Stimulated activated CD4-positive, alpha-beta T cell treated with anti-CD3 and anti-CD28 coated beads, Interleukin-2, amount 100 ng/mL, for 4 hours (primary cell): ENCODE measurements around the gene NUTM2E.
"Not testable (repeated sequence)": the region's sequence is repeated elsewhere in the genome, so short reads cannot be mapped to it uniquely, and the experiment has no call there.

Experiments used
- DNase-seq: peaks from one replicate; pipeline ENCODE4 v3.0.0-alpha.2; 2020; ENCODE audit warnings: low read depth

The NUTM2E gene

GRCh38 chr10:79866903-79867551 lies 40.5 kb downstream of the NUTM2E start:
- DNase-seq: not testable (repeated sequence)

GRCh38 chr10:79868023-79868422 lies 41.5 kb downstream of the NUTM2E start:
- DNase-seq: not testable (repeated sequence)

DNA sequence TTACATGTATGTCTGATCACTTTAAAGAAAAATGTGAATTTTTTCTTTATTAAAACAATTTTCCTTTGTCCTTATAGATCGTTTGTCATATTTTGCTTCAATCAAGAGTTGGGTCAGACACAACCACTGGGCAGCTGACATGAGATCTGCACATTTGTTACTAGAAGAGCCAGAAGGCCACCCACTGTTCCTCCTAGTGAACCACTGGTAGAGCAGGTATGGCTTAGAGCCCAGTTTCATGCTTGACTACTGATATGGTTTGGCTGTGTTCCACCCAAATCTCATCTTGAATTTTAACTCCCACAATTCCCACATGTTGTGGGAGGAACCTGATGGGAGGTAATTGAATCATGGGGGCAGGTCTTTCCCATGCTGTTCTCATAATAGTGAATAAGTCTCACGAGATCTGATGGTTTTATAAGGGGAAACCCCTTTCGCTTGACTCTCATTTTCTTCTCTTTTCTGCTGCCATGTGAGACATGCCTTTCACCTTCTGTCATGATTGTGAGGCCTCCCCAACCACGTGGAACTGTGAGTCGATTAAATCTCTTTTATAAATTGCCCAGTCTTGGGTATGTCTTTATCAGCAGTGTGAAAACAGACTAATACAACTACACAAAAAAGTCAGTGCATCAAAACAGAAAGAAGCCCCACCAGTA lies 43.0 kb downstream of the NUTM2E start:
- DNase-seq: not testable (repeated sequence)

DNA sequence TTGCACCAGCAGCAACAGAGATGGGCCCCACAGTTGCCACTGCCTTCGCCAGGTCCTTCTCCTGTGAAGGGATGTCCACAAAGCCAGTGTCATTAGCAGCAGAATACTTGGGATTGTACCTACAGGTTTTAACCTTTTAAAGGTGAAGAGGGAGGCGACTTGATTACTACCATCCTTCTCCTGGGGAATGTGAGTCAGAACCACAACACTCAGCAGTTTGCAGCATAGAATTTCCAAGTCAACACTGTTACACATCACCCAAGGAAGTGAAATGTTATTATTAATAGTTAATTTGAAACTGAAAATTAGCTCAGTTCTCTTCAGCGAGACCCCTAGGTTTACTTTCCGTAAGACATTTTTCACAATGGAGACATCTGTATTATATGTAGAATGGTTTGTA lies 45.2 kb downstream of the NUTM2E start:
- DNase-seq: not testable (repeated sequence)
